RCC 7860 (cell line): ENCODE measurements around the gene PGM3.

Experiments
- DNase-seq: peaks from one replicate; pipeline ENCODE4 v3.0.0-alpha.2; 2015; ENCODE audit warnings: low spot score
- FAIRE-seq: peaks from 2 replicates; lab custom pipeline; 2012; peaks lifted over from hg19 to GRCh38; lab: Jason Lieb, UNC

PGM3 gene

GRCh38 chr6:83185096-83185495 is 8.0 kb downstream of the PGM3 start:
- DNase-seq (no peak), FAIRE-seq (no peak)

GRCh38 chr6:83183082-83183828 is 9.8 kb downstream of the PGM3 start:
- FAIRE-seq (peak; percentile 97), DNase-seq (peak; percentile 96)

- no peak for FAIRE-seq
- no peak for DNase-seq
Observed at GRCh38 chr6:83182114-83182513, 11.0 kb downstream of the PGM3 start.

GRCh38 chr6:83180426-83180950 is 12.6 kb downstream of the PGM3 start:
- no peak for DNase-seq
- no peak for FAIRE-seq

GRCh38 chr6:83176246-83176645 is 16.8 kb downstream of the PGM3 start:
- FAIRE-seq (no peak), DNase-seq (no peak)

GRCh38 chr6:83169511-83169910 is 23.6 kb downstream of the PGM3 start:
- no peak for FAIRE-seq
- DNase-seq, result no peak

GRCh38 chr6:83169106-83169505 is 24.0 kb downstream of the PGM3 start:
- DNase-seq (no peak), FAIRE-seq (no peak)

- FAIRE-seq (no peak), DNase-seq (no peak)
Observed at GRCh38 chr6:83168556-83168955, 24.5 kb downstream of the PGM3 start.

- DNase-seq (no peak), FAIRE-seq (no peak)
Observed at GRCh38 chr6:83167726-83168278, 25.3 kb downstream of the PGM3 start.

- FAIRE-seq (no peak), DNase-seq (no peak)
Observed at GRCh38 chr6:83160167-83160566, 32.9 kb downstream of the PGM3 start.

GRCh38 chr6:83155794-83156193 is 37.3 kb downstream of the PGM3 start:
- FAIRE-seq (no peak), DNase-seq (no peak)

GRCh38 chr6:83153883-83154521 is 39.1 kb downstream of the PGM3 start:
- FAIRE-seq, result no peak

GRCh38 chr6:83152913-83153312 is 40.2 kb downstream of the PGM3 start:
- no peak for FAIRE-seq
- no peak for DNase-seq

More at GRCh38 chr6:83153883-83154521, 39.1 kb downstream of the PGM3 start:
- DNase-seq, result no peak

- FAIRE-seq (no peak), DNase-seq (no peak)
Observed at GRCh38 chr6:83151114-83151513, 42.0 kb downstream of the PGM3 start.

GRCh38 chr6:83138758-83139157 is 54.3 kb downstream of the PGM3 start:
- FAIRE-seq, result no peak

GRCh38 chr6:83138118-83138722 is 54.8 kb downstream of the PGM3 start:
- FAIRE-seq, result no peak
- no peak for DNase-seq

More at GRCh38 chr6:83138758-83139157, 54.3 kb downstream of the PGM3 start:
- no peak for DNase-seq

- DNase-seq (no peak), FAIRE-seq (no peak)
Observed at GRCh38 chr6:83132121-83132520, 60.9 kb downstream of the PGM3 start.

GRCh38 chr6:83127976-83128375 is 65.1 kb downstream of the PGM3 start:
- no peak for FAIRE-seq
- no peak for DNase-seq

GRCh38 chr6:83127258-83127657 is 65.8 kb downstream of the PGM3 start:
- DNase-seq (no peak), FAIRE-seq (no peak)

- FAIRE-seq (no peak), DNase-seq (no peak)
Observed at GRCh38 chr6:83126807-83127206, 66.3 kb downstream of the PGM3 start.

- no peak for DNase-seq
- FAIRE-seq, result no peak
Observed at GRCh38 chr6:83126223-83126622, 66.8 kb downstream of the PGM3 start.
